OCI-LY1 (cell line): ENCODE results near the gene AKAP11.

ENCODE experiments used
- CTCF ChIP-seq: fragments of 200-600 bp; sonication (generic), shearing (Covaris generic); IDR thresholded peaks from 2 replicates; pipeline ENCODE4 v1.5.1; 2017; ENCODE audit warnings: mild to moderate bottlenecking, antibody characterized with exemption, low read length, moderate library complexity, mixed read lengths
- EZH2 ChIP-seq: fragments of 200-600 bp; sonication (generic), shearing (Covaris generic); IDR thresholded peaks from 2 replicates; pipeline ENCODE4 v1.8.0; 2017; ENCODE audit warnings: borderline replicate concordance, mixed run types, mild to moderate bottlenecking, antibody characterized with exemption, low read length, moderate library complexity, mixed read lengths

GRCh38 chr13:42247883-42248282, 24.1 kb upstream of the AKAP11 start:
- TF ChIP-seq CTCF (no peak), EZH2 (no peak)
